ENCODE data around the gene INPP5A. TPM values are rescaled to one million over a fixed set of nuclear protein-coding genes. Genes with fewer than 3 reads are reported as not detected.

The INPP5A gene
- total and polyA plus RNA-seq, 9 of the 15 experiments (the other 6 are each of a cell fraction or from before 2014, with no cell fraction given): 0.66 to 11.6 (median 7.7) TPM

DNA sequence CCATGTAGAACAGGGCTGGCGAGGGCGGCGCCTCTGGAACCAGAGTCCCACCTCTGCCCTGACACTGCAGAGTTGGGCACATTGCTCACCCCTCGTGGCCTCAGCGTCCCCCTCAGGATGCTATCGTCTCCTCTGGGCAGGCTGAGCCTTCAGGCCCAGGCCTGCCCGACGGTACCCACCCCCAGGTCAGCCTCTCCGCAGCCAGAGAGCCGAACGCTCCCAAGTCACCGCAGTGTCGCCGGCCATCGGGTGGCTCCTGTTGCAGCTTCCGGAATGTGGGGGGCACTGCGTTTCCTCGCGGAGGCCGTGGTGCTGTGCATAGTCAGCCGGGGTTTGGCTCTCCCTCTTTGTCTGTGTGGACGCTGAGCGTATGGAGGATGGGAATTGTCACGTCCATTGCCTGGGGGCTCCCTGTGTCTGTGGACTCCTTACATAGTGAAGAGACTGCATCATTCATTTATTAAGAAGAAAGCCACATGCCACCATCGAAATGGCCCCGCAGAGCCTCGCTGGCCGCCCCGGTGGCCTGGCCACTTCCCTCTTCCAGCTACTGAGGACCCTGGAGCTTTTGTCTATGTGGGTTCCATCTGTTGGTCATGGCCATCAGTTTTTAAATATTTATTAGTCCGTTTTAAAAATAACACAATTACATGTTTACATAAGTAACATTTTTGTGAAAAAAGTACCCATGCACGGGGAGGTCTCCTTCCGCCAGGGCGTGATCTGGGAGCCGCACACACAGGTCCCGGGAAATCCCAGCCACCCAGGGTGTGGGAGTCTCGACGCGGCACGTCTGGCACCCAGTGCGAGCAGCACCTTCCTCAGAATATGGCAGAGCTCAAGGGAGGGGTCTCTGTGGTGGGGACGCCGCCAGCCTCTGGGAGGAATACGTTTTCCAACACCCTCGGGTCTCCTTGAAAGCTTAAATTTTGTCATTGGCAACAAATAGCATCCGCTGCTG lies 232.8 kb downstream of the INPP5A start:
- H3K9ac ChIP-seq (ENCODE audit: insufficient read depth in 1 of 2, low read depth in 2 of 2, low read length in 2 of 2): no peak overlapping the region
- WGBS (ENCODE audit: insufficient coverage, low coverage, missing lambda C conversion rate): 94% methylated on average over 21 of the region's 45 CpGs
- no peaks in the 10 kb centered on the region for H3K36me3 ChIP-seq (ENCODE audit: control insufficient read depth, insufficient read depth, low read length)
- ChIA-PET CTCF (ENCODE audit: low intra/inter-chr PET ratio) (no interaction called here), POLR2A (interaction anchor here (0.7 kb wide), 1 partner anchor 24 kb away, joined by 3 read pairs; no protein-coding TSS in a partner anchor)
- no peaks in the 10 kb centered on the region for H3K4me1 ChIP-seq (replicated peaks in 1 of 2; ENCODE audit: control insufficient read depth in 2 of 2, insufficient read depth in 2 of 2, low read length in 2 of 2)
- no peaks in the 10 kb centered on the region for H3K79me2 ChIP-seq (ENCODE audit: control insufficient read depth, insufficient read depth, low read length)
- no TSS peak for BruUV-seq (replicated peaks)
- intact Hi-C loops (cut with micrococcal nuclease) (no loop called here), in situ Hi-C loops (cut with MboI) (no loop called here)
- H3K4me2 ChIP-seq (ENCODE audit: insufficient read depth, low read length): no peak overlapping the region
- no peaks in the 10 kb centered on the region for H3K9me3 ChIP-seq (replicated peaks; ENCODE audit: control insufficient read depth, insufficient read depth, low read depth, low read length)
- no peak overlapping the region for H3K27ac ChIP-seq (ENCODE audit: extremely low read depth, low read depth, low read length)
- TF ChIP-seq XRCC5 (IDR thresholded peaks at IDR 0.05; ENCODE audit: low read depth, low read length) (no peak), ZNF445 (CRISPR knock-in tag; IDR thresholded peaks at IDR 0.05; ENCODE audit: low read depth) (no peak), ZNF174 (CRISPR knock-in tag; IDR thresholded peaks at IDR 0.05) (no peak), ZNF444 (CRISPR knock-in tag; IDR thresholded peaks at IDR 0.05) (no peak), SMARCB1 (IDR thresholded peaks at IDR 0.05; ENCODE audit: insufficient read length, low read depth) (no peak), NBN (IDR thresholded peaks at IDR 0.05; ENCODE audit: low read depth) (no peak), HOXB6 (CRISPR knock-in tag; IDR thresholded peaks at IDR 0.05; ENCODE audit: borderline replicate concordance) (no peak), ZNF184 (CRISPR knock-in tag; IDR thresholded peaks at IDR 0.05) (no peak), NCOR1 (IDR thresholded peaks at IDR 0.05) (no peak), JUND (IDR thresholded peaks at IDR 0.05; ENCODE audit: borderline replicate concordance, low read depth, low read length) (no peak), JUND (tag; IDR thresholded peaks at IDR 0.05; ENCODE audit: borderline replicate concordance, low read depth, low read length) (no peak)
- TF ChIP-seq, protein P1, sequence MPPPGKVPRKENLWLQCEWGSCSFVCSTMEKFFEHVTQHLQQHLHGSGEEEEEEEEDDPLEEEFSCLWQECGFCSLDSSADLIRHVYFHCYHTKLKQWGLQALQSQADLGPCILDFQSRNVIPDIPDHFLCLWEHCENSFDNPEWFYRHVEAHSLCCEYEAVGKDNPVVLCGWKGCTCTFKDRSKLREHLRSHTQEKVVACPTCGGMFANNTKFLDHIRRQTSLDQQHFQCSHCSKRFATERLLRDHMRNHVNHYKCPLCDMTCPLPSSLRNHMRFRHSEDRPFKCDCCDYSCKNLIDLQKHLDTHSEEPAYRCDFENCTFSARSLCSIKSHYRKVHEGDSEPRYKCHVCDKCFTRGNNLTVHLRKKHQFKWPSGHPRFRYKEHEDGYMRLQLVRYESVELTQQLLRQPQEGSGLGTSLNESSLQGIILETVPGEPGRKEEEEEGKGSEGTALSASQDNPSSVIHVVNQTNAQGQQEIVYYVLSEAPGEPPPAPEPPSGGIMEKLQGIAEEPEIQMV (tag; conservative IDR thresholded peaks at IDR 0.05; ENCODE audit: low read depth): no peak
- TF ChIP-seq, protein P2, sequence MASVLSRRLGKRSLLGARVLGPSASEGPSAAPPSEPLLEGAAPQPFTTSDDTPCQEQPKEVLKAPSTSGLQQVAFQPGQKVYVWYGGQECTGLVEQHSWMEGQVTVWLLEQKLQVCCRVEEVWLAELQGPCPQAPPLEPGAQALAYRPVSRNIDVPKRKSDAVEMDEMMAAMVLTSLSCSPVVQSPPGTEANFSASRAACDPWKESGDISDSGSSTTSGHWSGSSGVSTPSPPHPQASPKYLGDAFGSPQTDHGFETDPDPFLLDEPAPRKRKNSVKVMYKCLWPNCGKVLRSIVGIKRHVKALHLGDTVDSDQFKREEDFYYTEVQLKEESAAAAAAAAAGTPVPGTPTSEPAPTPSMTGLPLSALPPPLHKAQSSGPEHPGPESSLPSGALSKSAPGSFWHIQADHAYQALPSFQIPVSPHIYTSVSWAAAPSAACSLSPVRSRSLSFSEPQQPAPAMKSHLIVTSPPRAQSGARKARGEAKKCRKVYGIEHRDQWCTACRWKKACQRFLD (CRISPR knock-in tag; IDR thresholded peaks at IDR 0.05): no peak
- TF ChIP-seq, protein P3, sequence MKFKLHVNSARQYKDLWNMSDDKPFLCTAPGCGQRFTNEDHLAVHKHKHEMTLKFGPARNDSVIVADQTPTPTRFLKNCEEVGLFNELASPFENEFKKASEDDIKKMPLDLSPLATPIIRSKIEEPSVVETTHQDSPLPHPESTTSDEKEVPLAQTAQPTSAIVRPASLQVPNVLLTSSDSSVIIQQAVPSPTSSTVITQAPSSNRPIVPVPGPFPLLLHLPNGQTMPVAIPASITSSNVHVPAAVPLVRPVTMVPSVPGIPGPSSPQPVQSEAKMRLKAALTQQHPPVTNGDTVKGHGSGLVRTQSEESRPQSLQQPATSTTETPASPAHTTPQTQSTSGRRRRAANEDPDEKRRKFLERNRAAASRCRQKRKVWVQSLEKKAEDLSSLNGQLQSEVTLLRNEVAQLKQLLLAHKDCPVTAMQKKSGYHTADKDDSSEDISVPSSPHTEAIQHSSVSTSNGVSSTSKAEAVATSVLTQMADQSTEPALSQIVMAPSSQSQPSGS (CRISPR knock-in tag; IDR thresholded peaks at IDR 0.05): no peak
- ATAC-seq (no peak), FAIRE-seq (no peak), DNase-seq (ENCODE audit: extremely low read depth in 1 of 4, low spot score in 3 of 4) (no peak)
- no peaks in the 10 kb centered on the region for H4K20me1 ChIP-seq (replicated peaks; ENCODE audit: control insufficient read depth, insufficient read depth, low read length)
- H3K27me3 ChIP-seq (ENCODE audit: control insufficient read depth in 2 of 2, insufficient read depth in 2 of 2, low read length in 2 of 2): no peaks in the 10 kb centered on the region
- H2AFZ ChIP-seq (ENCODE audit: low read depth, low read length): no peak overlapping the region
- no peaks in the 10 kb centered on the region for H3K9me1 ChIP-seq (ENCODE audit: control insufficient read depth, insufficient read depth, low read length)
- H3K4me3 ChIP-seq: no peak overlapping the region

Measured in K562 (cell line).